ENCODE measurements around the gene GMPR2. TPM values are rescaled to one million over a fixed set of nuclear protein-coding genes. Genes with fewer than 3 reads are reported as not detected.

Gene GMPR2
- total RNA-seq, 1 donor from 2014 or later: 73.2 TPM

DNA sequence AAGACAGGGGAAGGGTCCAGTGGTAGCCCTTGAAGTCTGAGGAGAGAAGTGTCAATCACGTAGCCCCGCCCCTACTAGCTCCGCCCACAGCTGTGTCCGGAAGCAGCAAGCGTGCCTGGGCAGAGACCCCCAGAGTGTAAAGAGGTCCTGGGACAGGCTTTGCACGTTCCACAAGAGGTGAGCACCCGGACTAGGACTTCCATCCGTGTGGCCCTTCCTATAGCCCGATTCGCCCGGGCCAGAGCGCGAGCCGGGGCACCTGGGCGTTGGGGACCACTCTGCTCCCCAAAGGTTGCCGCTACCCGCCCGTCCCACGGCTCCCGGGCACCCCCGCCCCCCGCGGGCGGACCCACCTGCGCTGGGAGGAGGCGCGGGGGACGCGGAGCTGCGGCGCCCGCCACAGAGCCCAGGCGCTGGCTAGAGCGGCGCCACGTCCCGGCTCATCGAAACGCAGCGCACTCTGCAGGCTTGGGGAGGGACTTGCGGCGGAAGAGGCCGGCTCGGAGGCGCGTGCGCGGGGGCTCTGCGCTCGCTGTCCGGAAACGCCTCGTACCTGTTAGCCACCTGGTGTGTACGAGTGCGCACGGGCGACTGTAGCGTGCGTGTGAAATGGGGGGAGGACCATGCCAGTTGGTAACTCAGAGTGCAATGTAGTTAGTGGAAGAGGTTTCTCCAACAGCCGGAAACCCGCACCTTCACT lies 38.6 kb downstream of the GMPR2 start, which contains the start of gene RABGGTA:
Gene RABGGTA, minus strand, starts transcription at position 464 of the 700 bp plus-strand sequence. CDS start 482 bp downstream, outside the sequence.
- peak; percentile 96 for DNase-seq
- peaks cover 27% of the 10 kb centered on the region for H3K36me3 ChIP-seq
- peak within 1 kb of the TSS; percentile 95 for H3K4me3 ChIP-seq
- H3K4me1 ChIP-seq: peaks cover 37% of the 10 kb centered on the region
- intact Hi-C loops (cut with DNase I): no loop called here
- H3K9me3 ChIP-seq: no peaks in the 10 kb centered on the region
- peak; percentile 92 for ATAC-seq
- peak within 1 kb of the TSS; percentile 100 for H3K27ac ChIP-seq
- TF ChIP-seq CTCF (IDR thresholded peaks at IDR 0.05): peak; percentile 69
- no peaks in the 10 kb centered on the region for H3K27me3 ChIP-seq

- Histone ChIP-seq H3K27ac (peak overlapping the region; percentile 100), H3K4me3 (peak overlapping the region; percentile 95), H3K36me3 (peaks cover 21% of the 10 kb centered on the region), H3K9me3 (no peaks in the 10 kb centered on the region), H3K27me3 (no peaks in the 10 kb centered on the region), H3K4me1 (peaks cover 37% of the 10 kb centered on the region)
- no peak for ATAC-seq
- intact Hi-C loops (cut with DNase I): no loop called here
- DNase-seq: no peak
- TF ChIP-seq CTCF (IDR thresholded peaks at IDR 0.05): no peak
These were observed 39.1 kb downstream of the GMPR2 start for GRCh38 chr14:24271834-24272263.

- no peaks in the 10 kb centered on the region for H3K27me3 ChIP-seq
- H3K9me3 ChIP-seq: no peaks in the 10 kb centered on the region
- ATAC-seq: no peak
- DNase-seq: no peak
- TF ChIP-seq CTCF (IDR thresholded peaks at IDR 0.05): no peak
- no peak overlapping the region for H3K4me3 ChIP-seq
- H3K36me3 ChIP-seq: peaks cover 16% of the 10 kb centered on the region
- H3K4me1 ChIP-seq: peaks cover 40% of the 10 kb centered on the region
- H3K27ac ChIP-seq: peak overlapping the region; percentile 100
- intact Hi-C loops (cut with DNase I): no loop called here
These were observed 39.7 kb downstream of the GMPR2 start for GRCh38 chr14:24272467-24272866.

GRCh38 chr14:24273422-24273998 lies 40.8 kb downstream of the GMPR2 start:
- no peaks in the 10 kb centered on the region for H3K27me3 ChIP-seq
- H3K4me3 ChIP-seq: no peak overlapping the region
- H3K27ac ChIP-seq: peak overlapping the region; percentile 100
- TF ChIP-seq CTCF (IDR thresholded peaks at IDR 0.05): no peak
- H3K4me1 ChIP-seq: peaks cover 42% of the 10 kb centered on the region
- peaks cover 13% of the 10 kb centered on the region for H3K36me3 ChIP-seq
- ATAC-seq (peak; percentile 5), DNase-seq (no peak)
- intact Hi-C loops (cut with DNase I): no loop called here
- H3K9me3 ChIP-seq: no peaks in the 10 kb centered on the region

DNA sequence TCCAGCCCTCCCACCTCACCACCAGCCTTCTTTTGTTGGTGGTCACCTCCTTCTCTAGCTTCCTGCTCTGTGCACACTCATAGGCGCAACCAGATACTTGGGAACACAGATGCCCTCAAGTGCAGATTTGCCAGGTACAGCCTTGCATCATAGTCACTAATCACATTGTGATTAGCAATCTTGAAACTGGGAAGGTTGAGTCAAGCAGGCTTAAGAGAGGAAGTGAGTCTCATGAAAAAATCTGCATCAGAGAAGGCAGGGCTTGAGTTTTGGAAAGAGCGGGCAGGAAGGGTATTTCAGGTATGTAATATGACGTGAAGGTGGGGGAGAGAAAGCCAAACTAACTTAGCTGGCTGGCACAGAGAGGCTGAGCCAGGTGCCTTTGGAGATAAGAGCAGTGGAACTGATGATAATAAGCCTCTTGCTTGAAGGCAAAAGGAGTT lies 41.4 kb downstream of the GMPR2 start:
- TF ChIP-seq CTCF (IDR thresholded peaks at IDR 0.05): no peak
- peaks cover 7% of the 10 kb centered on the region for H3K36me3 ChIP-seq
- intact Hi-C loops (cut with DNase I): no loop called here
- H3K4me1 ChIP-seq: peaks cover 44% of the 10 kb centered on the region
- H3K27me3 ChIP-seq: no peaks in the 10 kb centered on the region
- H3K4me3 ChIP-seq: no peak overlapping the region
- DNase-seq: no peak
- H3K9me3 ChIP-seq: no peaks in the 10 kb centered on the region
- H3K27ac ChIP-seq: peak overlapping the region; percentile 100
- peak; percentile 63 for ATAC-seq

Data from upper lobe of right lung (tissue), 1 donor.